Head of caudate nucleus (tissue), 42 donors: ENCODE data around the gene TBC1D14.
A peak's percentile ranks its signal among the peaks of the same experiment; 100 is the strongest.

Source experiments
- DNase-seq, 42 donors: peaks; one replicate each; pipeline versions ENCODE4 v3.0.0 to v3.0.0-alpha.2; 2020 to 2021; ENCODE audit warnings: mixed read lengths in 7 of 42
- intact Hi-C: fragments of 100-400 bp; cut with DNase I; formaldehyde crosslinking; loops from one replicate; pipeline ENCODE4 v1.15.0; 2022

The TBC1D14 gene

GRCh38 chr4:6917461-6918271 lies 8.0 kb downstream of the TBC1D14 start:
- peak in 31 of 42 donors; percentile 27 to 83 (median 56) for DNase-seq
- intact Hi-C loops, result no loop called here

- peak in 1 of 42 donors; percentile 14 for DNase-seq
- intact Hi-C loops, result no loop called here
Measured at GRCh38 chr4:6918338-6918737, 8.7 kb downstream of the TBC1D14 start.

GRCh38 chr4:6920171-6920570 lies 10.5 kb downstream of the TBC1D14 start:
- peak in 1 of 42 donors; percentile 14 for DNase-seq
- intact Hi-C loops, result no loop called here

- no peak for DNase-seq
- intact Hi-C loops, result no loop called here
Measured at GRCh38 chr4:6923507-6923906, 13.9 kb downstream of the TBC1D14 start.

- intact Hi-C loops, result no loop called here
- no peak for DNase-seq
Measured at GRCh38 chr4:6924361-6924779, 14.7 kb downstream of the TBC1D14 start.

GRCh38 chr4:6925357-6925836 lies 15.8 kb downstream of the TBC1D14 start:
- DNase-seq, result peak in 6 of 42 donors; percentile 26 to 73 (median 44)
- intact Hi-C loops, result no loop called here

GRCh38 chr4:6926081-6926480 lies 16.5 kb downstream of the TBC1D14 start:
- no peak for DNase-seq
- intact Hi-C loops, result no loop called here

- intact Hi-C loops, result no loop called here
- peak in 15 of 42 donors; percentile 35 to 74 (median 53) for DNase-seq
Measured at GRCh38 chr4:6926681-6927478, 17.3 kb downstream of the TBC1D14 start.

GRCh38 chr4:6928081-6928480 lies 18.5 kb downstream of the TBC1D14 start:
- no peak for DNase-seq
- intact Hi-C loops, result no loop called here

- intact Hi-C loops, result no loop called here
- DNase-seq, result no peak
Measured at GRCh38 chr4:6929339-6929811, 19.7 kb downstream of the TBC1D14 start.

- DNase-seq, result peak in 1 of 42 donors; percentile 5
- intact Hi-C loops, result no loop called here
Measured at GRCh38 chr4:6929812-6930464, 20.3 kb downstream of the TBC1D14 start.

- intact Hi-C loops, result no loop called here
- DNase-seq, result peak in 1 of 42 donors; percentile 1
Measured at GRCh38 chr4:6932475-6932874, 22.8 kb downstream of the TBC1D14 start.

- DNase-seq, result peak in 3 of 42 donors; percentile 5 to 64 (median 52)
- intact Hi-C loops, result no loop called here
Measured at GRCh38 chr4:6932918-6933317, 23.3 kb downstream of the TBC1D14 start.

GRCh38 chr4:6933691-6934430 lies 24.2 kb downstream of the TBC1D14 start:
- peak in 1 of 42 donors; percentile 2 for DNase-seq
- intact Hi-C loops, result no loop called here

GRCh38 chr4:6935965-6936364 lies 26.3 kb downstream of the TBC1D14 start:
- intact Hi-C loops, result no loop called here
- DNase-seq, result no peak

GRCh38 chr4:6937201-6937600 lies 27.6 kb downstream of the TBC1D14 start:
- peak in 1 of 42 donors; percentile 2 for DNase-seq
- intact Hi-C loops, result no loop called here

GRCh38 chr4:6937754-6938153 lies 28.1 kb downstream of the TBC1D14 start:
- DNase-seq, result peak in 1 of 42 donors; percentile 1
- intact Hi-C loops, result no loop called here

GRCh38 chr4:6938237-6938636 lies 28.6 kb downstream of the TBC1D14 start:
- DNase-seq, result peak in 10 of 42 donors; percentile 5 to 57 (median 44)

More at GRCh38 chr4:6938237-6938636, 28.6 kb downstream of the TBC1D14 start:
- intact Hi-C loops, result no loop called here
